Activated CD4-positive, alpha-beta T cell treated with anti-CD3 and anti-CD28 coated beads, Interleukin-2, amount 50 U/mL, for 16 hours (primary cell): Measurements from ENCODE around the gene COPG1.
"Not testable (repeated sequence)": the region's sequence is repeated elsewhere in the genome, so short reads cannot be mapped to it uniquely, and the experiment has no call there.

Experiments
- DNase-seq: peaks from one replicate; pipeline ENCODE4 v3.0.0-alpha.2; 2020

The COPG1 gene

DNA sequence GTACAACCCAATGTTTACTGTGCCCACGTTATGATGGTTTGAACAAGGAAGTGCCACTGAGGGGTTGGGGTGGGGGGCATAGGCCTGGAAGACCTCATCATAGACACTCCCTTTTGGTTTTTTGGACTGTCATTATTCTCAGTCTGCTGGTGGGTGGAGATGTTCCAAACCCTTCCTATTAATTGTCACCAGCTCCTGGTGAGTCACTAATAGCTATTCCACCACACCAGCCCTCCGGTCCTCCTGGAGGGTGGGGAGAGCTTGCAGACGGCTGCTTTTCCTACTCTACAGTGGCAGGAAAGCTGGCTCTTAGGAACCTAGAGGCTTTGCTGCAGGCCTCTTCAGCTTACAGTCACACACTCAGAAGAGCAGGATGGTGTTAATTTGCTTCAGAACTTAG lies 9.0 kb upstream of the COPG1 start:
- DNase-seq: no peak

DNA sequence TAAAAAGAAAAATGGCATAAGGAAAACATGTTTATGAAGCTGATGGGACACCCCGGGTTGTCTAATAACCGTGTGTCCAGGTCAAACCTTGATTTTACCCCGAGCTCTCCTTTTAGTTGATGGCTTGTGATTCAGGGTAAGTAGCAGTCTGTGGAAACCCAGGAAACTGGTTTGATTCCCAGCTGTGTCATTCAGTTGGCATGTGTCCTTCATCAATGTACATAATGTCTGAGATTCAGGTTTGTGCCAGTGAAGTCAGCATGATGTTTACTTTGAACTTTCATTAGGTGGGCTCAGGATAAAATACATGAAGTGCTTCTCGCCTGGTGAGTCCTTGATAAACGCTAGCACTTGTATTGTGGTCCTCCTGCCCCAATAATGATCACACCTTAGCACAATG lies 4.3 kb upstream of the COPG1 start:
- DNase-seq: no peak

DNA sequence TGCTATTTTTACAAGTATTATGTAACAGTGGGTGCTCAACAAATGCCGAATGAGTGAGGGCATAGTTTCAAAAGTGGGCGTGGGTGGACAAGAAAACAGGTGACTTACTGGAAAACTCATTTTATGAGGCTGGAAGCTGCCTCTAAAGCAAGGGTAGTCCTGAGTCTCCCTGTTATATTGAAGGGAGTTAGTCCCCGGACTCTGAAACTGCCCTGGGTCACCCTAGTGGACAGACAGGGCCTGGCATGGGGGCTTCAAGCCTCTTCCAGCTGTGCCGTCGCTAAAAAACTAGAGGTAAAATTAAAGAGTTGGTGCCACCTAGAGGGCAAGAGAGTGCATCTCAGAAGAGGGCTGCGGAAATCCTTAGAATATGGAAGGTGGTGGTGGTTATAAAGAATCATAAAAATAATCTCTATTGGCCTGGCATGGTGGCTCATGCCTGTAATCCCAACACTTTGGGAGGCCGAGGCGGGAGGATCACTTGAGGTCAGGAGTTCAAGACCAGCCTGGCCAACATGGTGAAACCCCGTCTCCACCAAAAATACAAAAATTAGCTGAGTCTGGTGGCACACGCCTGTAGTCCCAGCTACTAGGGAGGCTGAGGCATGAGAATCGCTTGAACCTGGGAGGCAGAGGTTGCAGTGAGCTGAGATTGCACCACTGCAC lies 3.6 kb upstream of the COPG1 start:
- DNase-seq: peak; percentile 88

DNA sequence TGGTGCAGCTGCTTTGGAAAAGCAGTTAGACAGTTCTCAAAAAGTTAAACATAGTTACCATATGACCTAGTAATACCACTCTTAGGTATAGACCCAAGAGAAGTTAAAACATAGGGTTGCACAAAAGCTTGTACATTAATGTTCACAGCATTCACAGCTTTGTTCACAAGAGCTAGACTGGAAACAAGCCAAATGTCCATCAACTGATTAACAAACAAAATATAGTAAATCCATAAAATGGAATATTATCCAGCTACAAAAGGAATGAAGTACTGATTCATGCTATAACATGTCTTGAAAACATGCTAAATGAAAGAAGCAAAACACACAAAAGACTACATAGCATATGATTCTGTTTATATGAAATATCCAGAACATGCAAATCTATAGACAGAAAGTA lies 2.8 kb upstream of the COPG1 start:
- DNase-seq: no peak

DNA sequence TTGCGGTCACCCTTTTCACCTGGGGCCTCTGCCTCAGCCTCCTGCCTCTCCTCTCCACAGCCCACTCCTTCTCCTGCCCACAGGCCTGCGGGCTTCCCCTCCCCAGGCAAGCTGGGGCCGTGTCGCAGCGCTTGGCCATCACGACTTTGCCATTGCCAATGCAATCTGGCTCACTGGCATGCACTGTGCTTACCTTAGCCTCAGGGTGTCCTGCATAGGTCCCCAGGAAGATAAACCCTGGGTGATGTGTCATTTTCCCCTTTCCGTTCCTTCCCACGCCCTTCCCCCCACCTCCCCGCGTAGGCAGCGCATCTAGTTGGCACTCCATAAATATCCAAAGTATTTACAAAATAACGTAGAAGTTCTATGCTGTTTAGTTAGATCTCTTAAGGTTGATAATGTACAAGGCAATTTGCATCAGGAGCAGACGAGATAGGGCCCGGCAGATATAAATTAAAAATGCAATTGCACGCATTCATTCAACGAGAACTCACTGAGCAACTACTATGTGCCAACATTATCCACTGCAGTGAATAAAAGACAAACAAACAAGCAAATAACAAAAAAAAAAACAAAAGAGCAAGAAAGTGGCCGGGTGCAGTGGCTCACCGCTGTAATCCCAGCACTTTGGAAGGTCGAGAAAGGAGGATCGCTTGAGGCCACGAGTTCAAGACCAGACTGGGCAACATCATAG lies 973 bp upstream of the COPG1 start:
- DNase-seq: no peak

DNA sequence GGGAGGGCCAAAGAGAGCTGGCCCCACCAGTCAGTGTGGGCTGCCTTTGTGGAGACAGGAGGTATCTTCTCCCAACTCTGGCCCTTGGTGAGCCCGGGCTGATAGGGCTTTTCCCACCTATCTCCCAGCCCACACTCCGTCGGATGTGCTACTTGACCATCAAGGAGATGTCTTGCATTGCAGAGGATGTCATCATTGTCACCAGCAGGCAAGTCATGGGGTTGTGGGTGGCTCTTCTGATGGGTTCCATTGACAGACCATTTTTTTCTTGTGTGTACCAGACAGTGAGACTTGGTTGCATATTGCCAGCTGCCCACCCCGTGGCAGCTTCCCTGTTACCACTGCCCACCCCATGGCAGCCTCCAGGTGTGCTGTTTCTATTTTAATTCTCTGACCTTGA lies 3.3 kb downstream of the COPG1 start:
- no peak for DNase-seq

DNA sequence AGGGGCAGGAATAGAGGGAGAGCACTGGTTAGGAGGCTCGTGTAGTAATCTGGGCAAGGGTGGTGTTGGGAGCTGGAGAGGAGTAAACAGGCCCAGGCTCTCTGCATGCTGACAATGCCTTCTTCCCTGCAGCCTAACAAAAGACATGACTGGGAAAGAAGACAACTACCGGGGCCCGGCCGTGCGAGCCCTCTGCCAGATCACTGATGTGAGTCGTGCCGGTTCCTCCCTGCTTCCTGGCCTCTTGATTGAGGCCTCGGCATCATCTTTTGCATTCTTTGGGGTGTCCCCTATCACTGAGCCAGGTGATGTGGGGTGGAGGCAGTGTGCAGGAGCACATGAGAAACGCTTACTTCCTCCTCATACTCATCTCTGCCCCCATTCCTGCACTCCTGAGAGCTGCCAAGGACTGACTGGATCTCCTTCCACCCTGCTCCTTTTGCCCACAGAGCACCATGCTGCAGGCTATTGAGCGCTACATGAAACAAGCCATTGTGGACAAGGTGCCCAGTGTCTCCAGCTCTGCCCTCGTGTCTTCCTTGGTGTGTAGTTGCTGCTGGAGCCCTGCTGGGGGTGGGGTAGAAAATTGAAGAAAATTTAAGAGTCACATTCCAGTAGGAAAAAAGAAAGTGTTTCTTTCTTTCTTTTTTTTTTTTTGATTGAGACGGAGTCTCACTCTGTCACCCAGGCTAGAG lies 5.3 kb downstream of the COPG1 start:
- no peak for DNase-seq

DNA sequence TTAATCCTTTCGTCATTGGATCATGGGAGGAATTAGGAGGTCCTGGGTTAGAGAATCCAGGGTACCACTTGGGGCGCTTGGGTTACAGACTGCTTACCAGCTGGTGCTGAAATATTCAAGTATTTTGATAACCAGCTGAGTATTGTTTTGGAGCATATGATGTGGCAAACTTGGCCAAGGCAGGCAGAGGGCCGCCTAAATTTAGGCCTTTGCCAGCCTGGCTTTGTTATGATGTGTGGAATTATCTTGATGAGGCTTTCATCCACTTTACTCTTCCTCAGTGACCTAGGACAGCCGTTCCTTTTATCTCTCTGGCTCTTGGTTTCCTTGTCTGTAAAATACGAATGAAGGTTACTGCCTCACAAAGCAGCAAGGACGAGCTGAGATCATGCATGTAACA lies 6.9 kb downstream of the COPG1 start:
- DNase-seq: no peak

DNA sequence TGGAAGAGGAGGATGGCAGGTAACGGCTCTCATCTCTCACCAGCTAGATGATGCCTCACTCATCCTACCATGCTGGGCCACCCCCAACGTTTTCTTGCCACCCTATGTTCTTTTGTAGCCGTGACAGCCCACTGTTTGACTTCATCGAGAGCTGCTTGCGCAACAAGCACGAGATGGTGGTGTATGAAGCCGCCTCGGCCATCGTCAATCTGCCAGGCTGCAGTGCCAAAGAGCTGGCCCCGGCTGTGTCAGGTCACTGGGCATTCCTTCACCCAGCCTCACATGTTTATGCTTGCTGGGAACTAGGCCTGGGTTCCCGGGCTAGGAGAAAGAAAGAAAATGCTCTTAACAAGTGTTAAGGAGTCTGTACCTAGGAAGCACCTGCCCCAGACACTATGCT lies 8.2 kb downstream of the COPG1 start:
- DNase-seq: no peak

DNA sequence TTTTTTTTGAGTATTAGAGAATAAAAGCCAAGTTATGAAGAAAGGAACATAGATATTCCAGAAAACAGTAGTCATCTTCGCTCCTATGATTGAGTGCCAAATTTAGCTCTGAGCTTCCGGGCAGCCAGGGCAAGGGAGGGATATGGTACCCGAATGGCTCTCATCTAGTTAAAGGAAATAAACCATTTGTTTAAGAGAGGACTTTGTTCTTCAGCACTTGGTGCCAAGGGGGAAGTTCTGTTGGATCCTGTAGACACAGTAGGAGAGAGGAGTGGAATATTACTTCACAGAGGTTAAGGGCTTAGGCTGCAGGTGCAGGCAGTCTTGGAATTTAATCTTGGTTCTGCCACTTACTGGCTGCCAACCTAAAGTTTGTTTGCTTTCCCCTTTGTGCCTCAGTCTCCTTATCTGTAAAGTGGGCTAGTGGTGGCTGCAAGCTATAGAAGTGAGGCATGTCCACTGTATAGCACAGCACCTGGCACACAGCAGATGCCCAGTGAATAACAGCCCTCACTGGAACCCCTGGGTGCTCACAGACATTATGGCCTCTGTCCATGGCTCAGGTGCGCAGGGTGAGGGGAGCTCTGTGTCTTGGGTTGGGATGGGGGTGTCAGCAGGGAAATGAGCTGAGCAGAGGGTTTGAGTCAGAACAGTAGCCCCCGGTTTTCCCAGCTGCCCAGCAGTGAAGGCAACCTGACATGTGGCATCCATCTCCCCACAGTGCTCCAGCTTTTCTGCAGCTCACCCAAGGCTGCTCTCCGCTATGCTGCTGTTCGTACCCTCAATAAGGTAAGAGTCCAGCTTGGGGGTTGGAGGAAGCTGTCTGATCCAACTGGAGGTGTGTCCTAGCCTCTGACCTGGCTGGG lies 10.4 kb downstream of the COPG1 start:
- no peak for DNase-seq

DNA sequence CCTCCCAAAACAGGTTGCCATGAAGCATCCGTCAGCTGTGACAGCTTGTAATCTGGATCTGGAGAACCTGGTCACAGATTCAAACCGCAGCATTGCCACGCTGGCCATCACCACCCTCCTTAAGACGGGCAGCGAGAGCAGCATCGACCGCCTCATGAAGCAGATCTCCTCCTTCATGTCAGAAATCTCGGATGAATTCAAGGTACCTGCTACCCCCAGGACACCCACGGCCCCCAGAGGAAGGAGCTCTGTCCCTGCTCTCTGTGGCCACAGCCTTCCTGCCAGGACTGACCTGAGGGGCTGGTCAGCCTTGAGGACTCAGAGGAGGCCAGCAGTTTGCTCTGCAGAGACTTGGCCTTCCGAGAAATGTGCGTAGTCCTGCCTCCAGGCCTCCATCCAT lies 11.2 kb downstream of the COPG1 start:
- DNase-seq: no peak

DNA sequence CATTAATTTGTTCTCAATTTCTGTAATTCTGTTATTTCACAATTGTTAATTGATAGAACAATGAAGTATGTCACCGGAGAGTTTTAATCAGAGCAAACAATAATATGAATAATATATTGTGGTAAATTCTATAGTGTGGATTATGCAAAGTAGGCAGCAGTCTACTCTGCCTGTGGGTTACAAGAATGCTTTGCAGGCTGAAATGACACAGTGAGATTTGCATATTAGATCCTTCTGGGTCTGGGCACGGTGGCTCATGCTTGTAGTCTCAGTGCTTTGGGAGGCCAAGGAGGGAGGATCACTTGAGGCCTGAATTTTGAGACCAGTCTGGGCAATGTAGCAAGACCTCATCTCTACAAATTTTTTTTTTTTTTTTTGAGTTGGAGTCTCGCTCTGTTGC lies 12.5 kb downstream of the COPG1 start:
- DNase-seq: no peak

DNA sequence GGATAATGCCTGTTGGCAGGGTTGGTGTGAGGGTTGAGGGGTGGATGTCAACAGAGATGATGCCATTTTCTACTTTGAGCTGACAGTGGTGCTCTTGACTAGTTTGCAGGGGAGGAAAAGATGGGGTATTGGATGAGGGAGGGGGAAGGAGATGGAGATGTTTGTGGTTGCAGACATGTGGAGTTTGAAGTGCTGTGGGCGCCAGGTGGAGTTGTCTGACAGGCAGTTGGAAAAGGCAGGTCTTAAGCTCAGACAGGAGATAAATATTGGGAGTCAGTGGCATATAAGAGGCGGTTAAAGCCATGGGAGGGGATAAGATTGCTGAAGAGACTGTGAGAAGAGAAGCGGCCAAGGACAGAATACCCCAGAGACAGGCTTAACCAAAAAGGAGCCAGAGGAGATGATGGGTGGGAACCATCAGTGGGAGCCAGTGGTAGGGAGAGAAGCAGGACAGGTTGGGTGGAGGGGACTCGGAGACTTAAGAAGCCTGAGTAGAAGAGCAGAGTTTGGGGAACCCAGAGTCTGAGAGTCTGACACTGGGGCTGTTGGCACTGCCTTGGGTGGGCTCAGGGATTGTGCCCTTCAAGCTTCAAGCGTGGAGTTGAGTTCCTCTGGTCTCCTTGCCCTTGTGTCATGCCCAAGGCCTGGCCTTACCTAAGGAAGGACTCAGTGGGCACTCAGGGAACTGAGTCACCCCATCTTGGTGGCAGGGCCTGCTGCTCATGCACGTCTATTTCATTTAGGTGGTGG lies 13.9 kb downstream of the COPG1 start:
- DNase-seq: no peak

DNA sequence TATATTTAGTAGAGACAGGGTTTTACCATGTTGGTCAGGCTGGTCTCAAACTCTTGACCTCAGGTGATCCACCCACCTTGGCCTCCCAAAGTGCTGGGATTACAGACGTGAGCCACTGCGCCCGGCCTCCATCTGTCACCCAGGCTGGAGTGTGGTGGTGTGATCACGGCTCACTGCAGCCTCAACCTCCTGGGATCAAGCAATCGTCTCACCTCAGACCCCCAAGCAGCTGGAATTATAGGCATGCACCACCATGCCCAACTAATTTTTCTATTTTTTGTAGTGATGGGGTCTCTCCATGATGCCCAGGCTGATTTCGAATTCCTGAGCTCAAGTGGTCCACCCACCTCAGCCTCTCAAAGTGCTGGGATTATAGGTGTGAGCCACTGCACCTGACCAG lies 15.6 kb downstream of the COPG1 start:
- not testable (repeated sequence) for DNase-seq

DNA sequence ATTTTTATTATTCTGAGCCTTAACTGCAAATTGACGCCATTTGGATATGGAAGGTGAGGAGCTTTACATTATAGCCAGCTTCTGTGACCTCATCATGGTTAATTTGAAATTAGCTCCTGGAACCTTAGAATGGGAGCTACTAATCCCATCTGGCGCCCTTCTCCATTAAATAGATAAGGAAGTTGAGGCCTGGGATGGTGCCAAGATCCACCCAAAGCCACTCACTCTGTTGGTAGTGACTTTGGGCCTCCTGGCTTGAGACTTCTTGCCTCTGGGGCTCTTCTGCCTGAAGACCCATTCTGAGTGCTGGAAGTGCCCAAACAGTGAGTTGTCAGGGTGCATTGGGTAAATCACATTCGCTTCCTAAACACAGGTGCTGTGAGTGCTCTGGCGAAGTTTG lies 17.2 kb downstream of the COPG1 start:
- DNase-seq: no peak

DNA sequence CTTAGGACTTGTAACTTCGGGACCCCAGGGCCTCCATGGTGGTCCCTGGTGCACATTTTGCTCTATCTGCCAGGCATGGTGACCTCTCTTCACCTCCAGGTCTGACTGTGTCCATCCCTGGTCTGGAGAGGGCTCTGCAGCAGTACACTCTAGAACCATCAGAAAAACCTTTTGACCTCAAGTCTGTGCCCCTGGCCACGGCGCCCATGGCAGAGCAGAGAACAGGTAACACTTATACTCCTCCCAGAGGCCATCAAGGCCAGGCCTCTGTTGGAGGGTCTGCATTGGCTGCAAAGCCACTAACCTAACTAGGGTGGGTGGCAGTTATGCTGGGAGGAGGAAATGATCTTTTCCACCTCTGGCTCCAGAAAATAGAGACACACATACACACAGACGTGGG lies 19.0 kb downstream of the COPG1 start:
- DNase-seq: no peak

DNA sequence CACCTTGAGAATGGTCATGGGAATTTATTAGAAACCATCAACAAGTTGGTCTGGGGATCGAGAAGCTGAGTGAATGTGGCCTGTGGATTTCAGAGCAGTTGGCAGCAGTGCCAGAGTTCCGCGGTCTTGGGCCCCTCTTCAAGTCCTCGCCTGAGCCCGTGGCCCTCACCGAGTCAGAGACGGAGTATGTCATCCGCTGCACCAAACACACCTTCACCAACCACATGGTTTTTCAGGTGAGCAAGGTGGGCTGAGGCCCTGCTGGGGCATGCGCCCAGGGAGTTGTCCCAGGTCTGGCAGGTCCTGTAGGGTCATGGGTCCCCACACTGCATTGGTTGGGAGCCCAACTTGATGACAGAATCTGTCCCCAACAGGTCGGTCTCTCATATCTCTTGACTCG lies 22.3 kb downstream of the COPG1 start:
- DNase-seq: no peak

DNA sequence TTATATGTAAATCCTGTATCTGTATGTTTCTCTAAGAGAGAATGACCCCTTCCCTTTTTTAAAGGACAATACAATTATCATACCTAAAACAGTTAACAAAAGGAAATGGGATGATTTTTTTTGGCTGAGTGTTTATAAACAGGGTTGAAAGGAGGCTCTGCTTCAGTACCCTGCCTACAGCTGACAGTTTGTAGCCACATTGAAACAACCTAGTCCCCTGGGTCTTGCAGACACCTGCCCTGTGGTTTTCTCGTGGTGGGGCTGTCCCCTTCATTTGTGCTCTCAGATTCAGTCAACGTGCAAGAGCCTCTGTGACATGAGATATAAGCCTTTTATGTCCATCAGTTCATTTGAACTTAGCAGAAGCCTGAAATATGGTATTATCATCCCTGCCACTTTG lies 27.0 kb downstream of the COPG1 start:
- DNase-seq: peak; percentile 41

DNA sequence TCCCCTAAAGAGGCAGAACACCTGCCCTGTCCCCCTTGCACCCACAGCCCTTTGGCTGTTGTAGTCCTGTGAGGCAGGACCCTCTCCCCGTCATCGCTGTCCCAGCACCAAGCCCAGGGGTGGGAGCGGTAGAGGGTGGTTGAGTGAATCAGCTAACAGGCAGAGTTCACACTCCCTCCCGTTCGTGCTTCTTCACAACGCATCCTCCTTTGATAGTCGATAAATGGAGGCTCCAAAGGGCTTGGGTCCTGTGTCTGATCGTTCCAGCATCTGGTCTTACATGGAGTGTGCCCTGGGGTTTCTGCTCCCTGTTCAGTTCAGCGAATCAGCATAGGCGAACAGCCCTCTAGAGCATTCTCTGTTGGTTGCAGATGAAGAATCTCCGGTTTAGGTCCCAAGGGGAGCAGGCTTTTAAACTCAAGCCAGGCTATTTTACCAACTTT lies 28.4 kb downstream of the COPG1 start:
- no peak for DNase-seq

DNA sequence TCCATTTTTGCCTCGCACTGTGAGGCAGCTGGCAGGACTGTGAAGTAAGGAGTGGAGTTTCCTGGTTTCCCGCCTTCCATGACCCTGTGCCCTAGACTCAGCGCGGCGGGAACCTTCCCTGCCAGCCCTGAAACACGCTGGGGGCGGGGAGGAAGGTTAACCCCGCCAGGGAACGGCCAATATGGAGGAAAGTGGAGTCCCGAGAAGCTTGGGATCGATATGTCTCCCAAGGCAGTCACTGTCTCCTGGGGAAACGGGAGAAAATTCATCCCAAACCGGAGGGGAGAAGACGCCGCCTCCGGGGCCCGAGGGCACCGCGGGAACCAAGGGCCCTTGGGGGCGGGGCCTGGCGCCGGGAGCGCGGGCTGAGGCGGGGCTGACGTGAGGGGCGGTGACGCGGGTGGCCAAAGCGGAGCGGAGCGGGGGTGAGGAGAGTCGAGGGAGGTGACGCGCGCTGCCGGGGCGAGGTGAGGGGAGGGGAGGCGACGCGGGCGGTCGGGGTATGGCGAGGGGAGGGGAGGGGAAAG lies 29.1 kb downstream of the COPG1 start, which contains the start of gene HMCES:
HMCES (plus strand) TSS at position 432 of the 527 bp plus-strand sequence. CDS start 863 bp downstream, outside the sequence.
- DNase-seq: peak; percentile 94

DNA sequence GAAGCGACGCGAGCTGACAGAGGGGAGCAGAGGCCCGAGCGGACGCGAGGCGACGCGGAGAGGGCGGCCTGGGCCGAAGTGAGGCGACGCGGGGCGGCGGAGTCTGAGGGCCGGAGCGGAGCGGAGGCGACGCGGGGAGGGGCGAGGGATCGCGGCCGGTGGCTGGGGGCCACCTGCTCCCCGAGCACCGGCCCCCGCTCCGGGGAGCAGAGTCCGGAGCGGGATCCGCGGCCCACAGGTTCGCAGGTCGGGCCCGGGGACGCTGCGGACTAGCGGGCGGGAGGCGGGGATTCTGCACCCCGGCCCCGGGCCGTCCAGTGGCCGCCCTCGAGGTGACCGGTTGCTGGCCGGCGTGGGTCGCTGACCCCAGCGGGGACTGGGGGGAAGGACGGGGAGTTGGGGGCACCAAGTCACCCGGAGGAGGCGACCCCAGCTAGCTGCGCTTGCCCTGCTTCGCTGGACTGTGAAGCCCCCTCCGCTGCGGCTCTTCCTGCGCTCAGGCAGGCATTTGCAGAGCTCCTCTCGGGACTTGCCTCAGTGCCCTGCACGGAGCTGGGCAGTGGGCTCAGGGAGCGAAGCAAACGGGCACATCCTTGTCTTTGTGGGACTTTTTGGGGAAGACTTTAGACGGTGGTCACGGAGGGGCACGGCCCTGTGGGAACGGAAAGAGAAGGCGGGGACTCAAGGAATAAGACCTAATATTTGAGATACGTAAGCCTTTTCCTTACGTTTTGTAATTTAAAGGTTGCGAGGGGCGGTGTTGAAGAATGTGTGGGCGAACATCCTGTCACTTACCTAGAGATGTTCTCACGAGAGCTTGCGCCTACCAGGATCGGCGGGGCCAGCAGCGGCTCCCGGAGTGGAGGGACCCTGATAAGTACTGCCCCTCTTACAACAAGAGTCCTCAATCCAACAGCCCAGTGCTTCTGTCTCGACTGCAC lies 29.8 kb downstream of the COPG1 start:
- peak; percentile 64 for DNase-seq
